ENCODE results near the gene HNRNPF.

Gene HNRNPF

DNA sequence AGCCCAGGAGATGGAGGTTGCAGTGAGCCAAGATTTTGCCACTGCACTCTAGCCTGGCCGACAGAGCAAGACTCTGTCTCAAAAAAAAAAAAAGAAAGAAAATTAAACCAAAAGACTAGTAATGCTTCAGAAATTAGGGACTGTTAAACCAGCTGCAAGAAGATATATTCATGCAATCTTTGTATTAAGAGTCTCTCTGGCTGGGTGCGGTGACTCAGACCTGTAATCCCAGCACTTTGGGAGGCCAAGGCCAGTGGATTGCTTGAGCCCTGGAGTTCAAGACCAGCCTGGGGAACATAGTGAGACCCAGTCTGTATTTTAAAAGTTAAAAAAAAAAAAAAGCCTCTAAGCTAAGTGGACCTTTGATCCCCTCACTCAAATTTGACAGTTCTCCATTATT is 2.5 kb upstream of the HNRNPF start:
- no peak overlapping the region for H3K27ac ChIP-seq (ENCODE audit: low read length)
- TF ChIP-seq EZH2 (IDR thresholded peaks at IDR 0.05; ENCODE audit: borderline replicate concordance, low read depth, low read length, severe bottlenecking) = no peak
- TF ChIP-seq, protein P1, sequence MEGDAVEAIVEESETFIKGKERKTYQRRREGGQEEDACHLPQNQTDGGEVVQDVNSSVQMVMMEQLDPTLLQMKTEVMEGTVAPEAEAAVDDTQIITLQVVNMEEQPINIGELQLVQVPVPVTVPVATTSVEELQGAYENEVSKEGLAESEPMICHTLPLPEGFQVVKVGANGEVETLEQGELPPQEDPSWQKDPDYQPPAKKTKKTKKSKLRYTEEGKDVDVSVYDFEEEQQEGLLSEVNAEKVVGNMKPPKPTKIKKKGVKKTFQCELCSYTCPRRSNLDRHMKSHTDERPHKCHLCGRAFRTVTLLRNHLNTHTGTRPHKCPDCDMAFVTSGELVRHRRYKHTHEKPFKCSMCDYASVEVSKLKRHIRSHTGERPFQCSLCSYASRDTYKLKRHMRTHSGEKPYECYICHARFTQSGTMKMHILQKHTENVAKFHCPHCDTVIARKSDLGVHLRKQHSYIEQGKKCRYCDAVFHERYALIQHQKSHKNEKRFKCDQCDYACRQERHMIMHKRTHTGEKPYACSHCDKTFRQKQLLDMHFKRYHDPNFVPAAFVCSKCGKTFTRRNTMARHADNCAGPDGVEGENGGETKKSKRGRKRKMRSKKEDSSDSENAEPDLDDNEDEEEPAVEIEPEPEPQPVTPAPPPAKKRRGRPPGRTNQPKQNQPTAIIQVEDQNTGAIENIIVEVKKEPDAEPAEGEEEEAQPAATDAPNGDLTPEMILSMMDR (IDR thresholded peaks at IDR 0.05; ENCODE audit: borderline replicate concordance, extremely low read depth, low read length, poor library complexity, severe bottlenecking) = no peak
- H3K79me2 ChIP-seq (ENCODE audit: insufficient read depth, low read length) = peaks cover 38% of the 10 kb centered on the region
- H3K4me3 ChIP-seq (ENCODE audit: low read depth in 1 of 2, low read length in 2 of 2) = no peak overlapping the region
- DNase-seq = no peak
- peaks cover 15% of the 10 kb centered on the region for H3K4me1 ChIP-seq (ENCODE audit: insufficient read depth, low read length)
- peaks cover 9% of the 10 kb centered on the region; the same call in 1 of the 2 replicates for H3K36me3 ChIP-seq (ENCODE audit: insufficient read depth, low read length)
- H3K9ac ChIP-seq (ENCODE audit: low read depth, low read length) = no peak overlapping the region
- ATAC-seq (ENCODE audit: insufficient read depth, low read depth) = no peak
- no peak overlapping the region for H2AFZ ChIP-seq (ENCODE audit: low read depth, low read length)
- no peaks in the 10 kb centered on the region for H3K9me3 ChIP-seq (ENCODE audit: insufficient read depth, low read length, severe bottlenecking)
- no peaks in the 10 kb centered on the region for H3K27me3 ChIP-seq (ENCODE audit: insufficient read depth, low read length, poor library complexity)
- peaks cover 10% of the 10 kb centered on the region for H4K20me1 ChIP-seq (ENCODE audit: insufficient read depth, low read length)
- H3K4me2 ChIP-seq (ENCODE audit: insufficient read depth, low read length) = no peak overlapping the region

GRCh38 chr10:43410345-43410744 is 1.4 kb upstream of the HNRNPF start:
- Histone ChIP-seq H3K4me2 (ENCODE audit: insufficient read depth, low read length) (peak overlapping the region; percentile 94), H3K4me1 (ENCODE audit: insufficient read depth, low read length) (peaks cover 19% of the 10 kb centered on the region), H3K9me3 (ENCODE audit: insufficient read depth, low read length, severe bottlenecking) (no peaks in the 10 kb centered on the region), H3K4me3 (ENCODE audit: low read depth in 1 of 2, low read length in 2 of 2) (peak overlapping the region; percentile 63 to 87; a peak in 2 of 4 replicates), H3K36me3 (ENCODE audit: insufficient read depth, low read length) (peaks cover 17% of the 10 kb centered on the region; the same call in 1 of the 2 replicates), H4K20me1 (ENCODE audit: insufficient read depth, low read length) (peaks cover 21% of the 10 kb centered on the region), H3K27me3 (ENCODE audit: insufficient read depth, low read length, poor library complexity) (no peaks in the 10 kb centered on the region), H3K27ac (ENCODE audit: low read length) (peak overlapping the region; percentile 100), H3K9ac (ENCODE audit: low read depth, low read length) (peak overlapping the region; percentile 98), H2AFZ (ENCODE audit: low read depth, low read length) (peak overlapping the region; percentile 82), H3K79me2 (ENCODE audit: insufficient read depth, low read length) (peaks cover 49% of the 10 kb centered on the region)
- TF ChIP-seq, protein P1 (IDR thresholded peaks at IDR 0.05; ENCODE audit: borderline replicate concordance, extremely low read depth, low read length, poor library complexity, severe bottlenecking) = no peak
- TF ChIP-seq EZH2 (IDR thresholded peaks at IDR 0.05; ENCODE audit: borderline replicate concordance, low read depth, low read length, severe bottlenecking) = no peak
- ATAC-seq (ENCODE audit: insufficient read depth, low read depth) (no peak), DNase-seq (no peak)

- Histone ChIP-seq H3K4me2 (ENCODE audit: insufficient read depth, low read length) (peak overlapping the region; percentile 94), H3K9me3 (ENCODE audit: insufficient read depth, low read length, severe bottlenecking) (no peaks in the 10 kb centered on the region), H3K9ac (ENCODE audit: low read depth, low read length) (peak overlapping the region; percentile 98), H3K4me3 (ENCODE audit: low read depth in 1 of 2, low read length in 2 of 2) (peak overlapping the region; percentile 63 to 87), H3K27ac (ENCODE audit: low read length) (peak overlapping the region; percentile 100), H2AFZ (ENCODE audit: low read depth, low read length) (peak overlapping the region; percentile 82), H3K79me2 (ENCODE audit: insufficient read depth, low read length) (peaks cover 57% of the 10 kb centered on the region), H4K20me1 (ENCODE audit: insufficient read depth, low read length) (peaks cover 28% of the 10 kb centered on the region), H3K4me1 (ENCODE audit: insufficient read depth, low read length) (peaks cover 27% of the 10 kb centered on the region), H3K27me3 (ENCODE audit: insufficient read depth, low read length, poor library complexity) (no peaks in the 10 kb centered on the region), H3K36me3 (ENCODE audit: insufficient read depth, low read length) (peaks cover 23% of the 10 kb centered on the region; the same call in 1 of the 2 replicates)
- peak; percentile 25 for ATAC-seq (ENCODE audit: insufficient read depth, low read depth)
- TF ChIP-seq, protein P1 (IDR thresholded peaks at IDR 0.05; ENCODE audit: borderline replicate concordance, extremely low read depth, low read length, poor library complexity, severe bottlenecking) = peak; percentile 5
- no peak for TF ChIP-seq EZH2 (IDR thresholded peaks at IDR 0.05; ENCODE audit: borderline replicate concordance, low read depth, low read length, severe bottlenecking)
- DNase-seq = peak; percentile 87
Measured at GRCh38 chr10:43409385-43410109, 561 bp upstream of the HNRNPF start.
